SK-N-SH (cell line): ENCODE data around the gene AGO3. TPM values are rescaled to one million over a fixed set of nuclear protein-coding genes. Genes with fewer than 3 reads are reported as not detected.
"Not testable (repeated sequence)": the region's sequence is repeated elsewhere in the genome, so short reads cannot be mapped to it uniquely, and the experiment has no call there.

Experiments used
- CTCF ChIA-PET: fragments of 300-600, 350-600 bp; formaldehyde crosslinking; extraction: SDS; loops from one replicate; lab custom pipeline; 2021; lab: Yijun Ruan, JAX
- POLR2A ChIA-PET: fragments of 350-600 bp; sonication (Branson Sonifier 250); formaldehyde crosslinking; extraction: SDS; loops from one replicate; lab custom pipeline; 2020; ENCODE audit warnings: antibody characterized with exemption, inconsistent platforms; lab: Yijun Ruan, JAX
- DNase-seq: peaks from one replicate; pipeline ENCODE4 v3.0.0; 2012
- H2AFZ ChIP-seq: fragments of 200-600 bp; sonication (generic); 2 replicates; pipeline ENCODE4 v1.8.1; 2016; ENCODE audit warnings: antibody characterized with exemption, mild to moderate bottlenecking, low read depth
- H3F3A ChIP-seq: fragments of 200-600 bp; sonication (generic); replicated peaks from 2 replicates; pipeline ENCODE3; 2016; ENCODE audit warnings: antibody characterized with exemption, mild to moderate bottlenecking; ENCODE audit not compliant: insufficient read depth
- H3K27ac ChIP-seq, 2 experiments: fragments of 200-500 bp in 1 of 2; fragments of 200-600 bp in 1 of 2; sonication (Bioruptor generic) in 1 of 2; sonication (generic), shearing (Covaris generic) in 1 of 2; 2 replicates each; pipeline versions ENCODE4 v1.5.1 to v1.6.1; 2014 to 2016; ENCODE audit warnings: low read depth in 2 of 2, inconsistent platforms in 1 of 2, low read length in 1 of 2, mild to moderate bottlenecking in 1 of 2, mixed read lengths in 1 of 2
- H3K27me3 ChIP-seq: fragments of 200-600 bp; sonication (generic), shearing (Covaris generic); 2 replicates; pipeline ENCODE4 v1.6.1; 2016; ENCODE audit warnings: mixed run types; ENCODE audit not compliant: insufficient read depth
- H3K36me3 ChIP-seq, 2 experiments: fragments of 200-500 bp in 1 of 2; fragments of 200-600 bp in 1 of 2; sonication (Bioruptor generic) in 1 of 2; sonication (generic) in 1 of 2; replicated peaks in 1 of 2; 2 replicates each; pipeline versions ENCODE3 to v1.5.1; 2014 to 2016; ENCODE audit warnings: low read length in 1 of 2, mild to moderate bottlenecking in 1 of 2; ENCODE audit not compliant: insufficient read depth in 2 of 2, control insufficient read depth in 1 of 2
- H3K4me1 ChIP-seq, 2 experiments: fragments of 200-500 bp in 1 of 2; fragments of 200-600 bp in 1 of 2; sonication (Bioruptor generic) in 1 of 2; sonication (generic), shearing (Covaris generic) in 1 of 2; 2 replicates each; pipeline versions ENCODE4 v1.5.1 to v1.6.1; 2014 to 2016; ENCODE audit warnings: low read depth in 1 of 2, low read length in 1 of 2, mixed run types in 1 of 2; ENCODE audit not compliant: insufficient read depth in 2 of 2, control insufficient read depth in 1 of 2
- H3K4me2 ChIP-seq: fragments of 200-600 bp; sonication (generic), shearing (Covaris generic); 2 replicates; pipeline ENCODE4 v1.6.1; 2017; ENCODE audit warnings: mixed run types
- H3K4me3 ChIP-seq, 2 experiments: fragments of 200-500 bp in 1 of 2; fragments of 200-600 bp in 1 of 2; sonication (Bioruptor generic) in 1 of 2; sonication (generic), shearing (Covaris generic) in 1 of 2; 2 replicates each; pipeline versions ENCODE4 v1.5.1 to v1.8.1; 2014 to 2016; ENCODE audit warnings: low read depth in 2 of 2, inconsistent platforms in 1 of 2, low read length in 1 of 2, mild to moderate bottlenecking in 1 of 2, mixed read lengths in 1 of 2, moderate library complexity in 1 of 2
- H3K79me2 ChIP-seq: fragments of 200-600 bp; sonication (generic); 2 replicates; pipeline ENCODE4 v1.8.1; 2017; ENCODE audit warnings: mild to moderate bottlenecking; ENCODE audit not compliant: insufficient read depth
- H3K9ac ChIP-seq: fragments of 200-600 bp; sonication (generic); 2 replicates; pipeline ENCODE4 v1.6.1; 2017; ENCODE audit warnings: mixed run types
- H3K9me2 ChIP-seq: fragments of 200-600 bp; sonication (generic); 2 replicates; pipeline ENCODE4 v1.6.1; 2017; ENCODE audit warnings: mixed run types
- H3K9me3 ChIP-seq: fragments of 200-600 bp; sonication (generic); 2 replicates; pipeline ENCODE4 v1.6.1; 2017; ENCODE audit warnings: mixed run types, mild to moderate bottlenecking, moderate library complexity
- H4K20me1 ChIP-seq: fragments of 200-600 bp; sonication (generic); 2 replicates; pipeline ENCODE4 v1.6.1; 2017; ENCODE audit warnings: mild to moderate bottlenecking, mixed run types; ENCODE audit not compliant: insufficient read depth
- ELF1 ChIP-seq: IDR thresholded peaks from 2 replicates; pipeline ENCODE4 v1.4.0; 2012
- EZH2phosphoT487 ChIP-seq: fragments of 200-600 bp; sonication (generic); IDR thresholded peaks from 2 replicates; pipeline ENCODE4 v1.6.1; 2017; ENCODE audit warnings: low read depth, mixed run types, mild to moderate bottlenecking, antibody characterized with exemption, moderate library complexity, borderline replicate concordance
- FOSL2 ChIP-seq: IDR thresholded peaks from 2 replicates; pipeline ENCODE4 v1.4.0; 2012; ENCODE audit warnings: low read depth, mild to moderate bottlenecking, moderate library complexity, borderline replicate concordance
- FOXJ3 ChIP-seq: sonication (generic); formaldehyde crosslinking; IDR thresholded peaks from 2 replicates; pipeline ENCODE4 v1.5.1; 2020; ENCODE audit warnings: mild to moderate bottlenecking, missing genetic modification reagents
- GABPA ChIP-seq: IDR thresholded peaks from 2 replicates; pipeline ENCODE4 v1.4.0; 2012; ENCODE audit warnings: low read depth, mild to moderate bottlenecking
- JUND ChIP-seq: IDR thresholded peaks from 2 replicates; pipeline ENCODE4 v1.4.0; 2012
- MEF2A ChIP-seq: IDR thresholded peaks from 2 replicates; pipeline ENCODE4 v1.4.0; 2012; ENCODE audit warnings: low read depth, borderline replicate concordance
- MXI1 ChIP-seq: IDR thresholded peaks from 2 replicates; pipeline ENCODE4 v1.6.1; 2012; ENCODE audit warnings: mild to moderate bottlenecking, low read depth, low read length, improper control_type of control experiment
- NFIC ChIP-seq: IDR thresholded peaks from 2 replicates; pipeline ENCODE4 v1.4.0; 2012; ENCODE audit warnings: borderline replicate concordance
- RAD21 ChIP-seq: IDR thresholded peaks from 2 replicates; pipeline ENCODE4 v1.6.1; 2012; ENCODE audit warnings: mild to moderate bottlenecking, low read length
- RXRA ChIP-seq: IDR thresholded peaks from 2 replicates; pipeline ENCODE4 v1.4.0; 2012; ENCODE audit warnings: low read depth, mild to moderate bottlenecking, borderline replicate concordance
- SMC3 ChIP-seq: IDR thresholded peaks from 2 replicates; pipeline ENCODE4 v1.6.1; 2012; ENCODE audit warnings: low read depth, low read length, improper control_type of control experiment
- TAF1 ChIP-seq: IDR thresholded peaks from 2 replicates; pipeline ENCODE4 v1.6.1; 2012; ENCODE audit warnings: low read depth, mild to moderate bottlenecking, low read length, moderate library complexity, borderline replicate concordance
- TCF12 ChIP-seq: IDR thresholded peaks from 2 replicates; pipeline ENCODE4 v1.4.0; 2012
- TEAD4 ChIP-seq: IDR thresholded peaks from 2 replicates; pipeline ENCODE4 v1.4.0; 2012; ENCODE audit warnings: mild to moderate bottlenecking, borderline replicate concordance; ENCODE audit not compliant: insufficient read depth
- WGBS: methylation state at CpG from one replicate; pipeline ENCODE4 v1.1.6; 2017; ENCODE audit warnings: low lambda C conversion rate; 5-methylcytosine and 5-hydroxymethylcytosine counted together
- polyA plus RNA-seq, 3 experiments: library from polyadenylated mRNA; depleted of rRNA; stranded (reverse); fragments of >200 nt; gene quantifications; 2 replicates each; pipeline ENCODE4 v1.2.3, GENCODE V29; 2012
- TF ChIP-seq, protein P1 (sequence below): IDR thresholded peaks from 2 replicates; pipeline ENCODE4 v1.4.0; 2012; ENCODE audit warnings: low read depth
- TF ChIP-seq, protein P2 (sequence below): IDR thresholded peaks from 2 replicates; pipeline ENCODE4 v1.4.0; 2012; ENCODE audit warnings: low read depth, borderline replicate concordance
- TF ChIP-seq, protein P3 (sequence below): IDR thresholded peaks from 2 replicates; pipeline ENCODE4 v1.4.0; 2012; ENCODE audit warnings: low read depth, borderline replicate concordance

AGO3 gene
- polyA plus RNA-seq, 1 of the 3 experiments (the other 2 are of a cell fraction) = 6.7 TPM

DNA sequence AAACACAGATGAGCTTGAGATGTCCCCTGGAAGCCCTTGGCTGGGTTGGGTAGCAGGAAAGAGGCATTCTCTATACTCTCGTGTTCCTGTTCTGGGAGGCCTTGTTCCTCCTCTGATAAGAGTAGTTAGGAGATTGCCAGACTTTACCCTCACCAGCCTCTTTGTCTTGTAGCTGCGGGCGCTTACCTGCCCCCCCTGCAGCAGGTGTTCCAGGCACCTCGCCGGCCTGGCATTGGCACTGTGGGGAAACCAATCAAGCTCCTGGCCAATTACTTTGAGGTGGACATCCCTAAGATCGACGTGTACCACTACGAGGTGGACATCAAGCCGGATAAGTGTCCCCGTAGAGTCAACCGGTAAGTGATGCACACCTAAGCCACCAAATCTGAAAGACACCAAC lies 42.6 kb upstream of the AGO3 start:
- Histone ChIP-seq H3F3A (no peaks in the 10 kb centered on the region), H4K20me1 (peaks cover 20% of the 10 kb centered on the region), H3K9me3 (no peaks in the 10 kb centered on the region), H2AFZ (no peak overlapping the region), H3K4me1 (peaks cover 12 to 30% of the 10 kb centered on the region in 2 experiments; a peak in 2 of 4 replicates), H3K4me2 (no peak overlapping the region), H3K79me2 (peaks cover 37% of the 10 kb centered on the region), H3K27me3 (no peaks in the 10 kb centered on the region), H3K9ac (no peak overlapping the region), H3K36me3 (peaks cover 9 to 31% of the 10 kb centered on the region in 2 experiments), H3K27ac (no peak overlapping the region; a peak in 1 of 4 replicates), H3K4me3 (no peak overlapping the region), H3K9me2 (no peaks in the 10 kb centered on the region)
- DNase-seq = no peak
- CTCF ChIA-PET = interaction anchor here (0.6 to 1.6 kb wide), 2 partner anchors 9 to 646 kb away, joined by 3 to 8 read pairs; no protein-coding TSS in a partner anchor
- TF ChIP-seq, protein P1, sequence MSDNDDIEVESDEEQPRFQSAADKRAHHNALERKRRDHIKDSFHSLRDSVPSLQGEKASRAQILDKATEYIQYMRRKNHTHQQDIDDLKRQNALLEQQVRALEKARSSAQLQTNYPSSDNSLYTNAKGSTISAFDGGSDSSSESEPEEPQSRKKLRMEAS = no peak
- TF ChIP-seq TAF1 (no peak), MXI1 (no peak), SMC3 (no peak), TCF12 (no peak), NFIC (no peak), GABPA (no peak), TEAD4 (no peak)
- TF ChIP-seq, protein P2, sequence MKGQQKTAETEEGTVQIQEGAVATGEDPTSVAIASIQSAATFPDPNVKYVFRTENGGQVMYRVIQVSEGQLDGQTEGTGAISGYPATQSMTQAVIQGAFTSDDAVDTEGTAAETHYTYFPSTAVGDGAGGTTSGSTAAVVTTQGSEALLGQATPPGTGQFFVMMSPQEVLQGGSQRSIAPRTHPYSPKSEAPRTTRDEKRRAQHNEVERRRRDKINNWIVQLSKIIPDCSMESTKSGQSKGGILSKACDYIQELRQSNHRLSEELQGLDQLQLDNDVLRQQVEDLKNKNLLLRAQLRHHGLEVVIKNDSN = no peak
- 94% methylated on average over 11 of the region's 11 CpGs for WGBS
- POLR2A ChIA-PET = no interaction called here

DNA sequence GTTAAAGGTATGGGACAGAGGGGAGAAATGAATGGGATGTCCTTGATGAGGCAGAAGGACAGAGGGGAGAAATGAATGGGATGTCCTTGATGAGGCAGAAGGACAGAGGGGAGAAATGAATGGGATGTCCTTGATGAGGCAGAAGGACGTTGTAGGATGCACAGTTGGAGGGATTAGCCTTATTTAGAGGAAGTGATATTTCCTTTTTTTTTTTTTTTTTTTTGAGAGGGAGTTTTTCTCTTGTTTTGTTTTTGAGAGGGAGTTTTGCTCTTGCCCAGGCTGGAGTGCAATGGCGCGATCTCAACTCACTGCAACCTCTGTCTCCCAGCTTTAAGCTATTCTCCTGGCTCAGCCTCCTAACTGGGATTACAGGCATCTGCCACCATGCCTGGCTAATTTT lies 41.9 kb upstream of the AGO3 start:
- H3K4me3 ChIP-seq, H3K27me3 ChIP-seq, H3F3A ChIP-seq, H2AFZ ChIP-seq, POLR2A ChIA-PET, H3K27ac ChIP-seq, H3K9me2 ChIP-seq, H3K4me2 ChIP-seq, DNase-seq, H3K9ac ChIP-seq, H3K9me3 ChIP-seq, CTCF ChIA-PET: not testable (repeated sequence)
- Histone ChIP-seq H3K4me1 (peaks cover 12 to 30% of the 10 kb centered on the region in 2 experiments; a peak in 2 of 4 replicates), H4K20me1 (peaks cover 20% of the 10 kb centered on the region), H3K36me3 (peaks cover 9 to 37% of the 10 kb centered on the region in 2 experiments), H3K79me2 (peaks cover 32% of the 10 kb centered on the region)
- 93% methylated on average over 3 of the region's 3 CpGs for WGBS

DNA sequence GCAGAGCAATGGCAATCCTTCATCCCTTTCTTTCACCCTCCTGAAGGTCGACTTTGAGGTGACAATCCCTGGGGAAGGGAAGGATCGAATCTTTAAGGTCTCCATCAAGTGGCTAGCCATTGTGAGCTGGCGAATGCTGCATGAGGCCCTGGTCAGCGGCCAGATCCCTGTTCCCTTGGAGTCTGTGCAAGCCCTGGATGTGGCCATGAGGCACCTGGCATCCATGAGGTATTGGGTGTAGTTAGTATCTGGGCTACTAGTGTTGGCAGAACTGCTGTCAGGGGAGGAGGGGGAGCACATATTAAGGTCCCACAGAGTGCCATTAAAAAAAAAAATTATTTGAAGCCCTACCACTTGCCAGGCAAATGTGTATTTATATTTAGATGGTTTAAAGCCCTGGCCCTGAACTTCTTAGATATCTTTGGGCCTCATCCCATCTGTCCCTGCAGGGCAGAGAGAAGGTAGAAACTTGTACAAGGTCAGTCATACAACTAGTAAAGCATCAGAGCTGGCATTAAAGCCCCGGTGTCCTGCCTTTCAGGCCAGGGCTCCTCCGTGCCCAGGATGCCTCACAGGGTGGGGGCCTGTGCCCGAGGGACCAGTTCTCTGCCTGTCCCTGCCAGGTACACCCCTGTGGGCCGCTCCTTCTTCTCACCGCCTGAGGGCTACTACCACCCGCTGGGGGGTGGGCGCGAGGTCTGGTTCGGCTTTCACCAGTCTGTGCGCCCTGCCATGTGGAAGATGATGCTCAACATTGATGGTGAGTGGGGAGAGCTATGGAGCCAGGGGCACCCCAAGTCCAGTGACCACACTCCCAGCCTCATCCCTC lies 37.6 kb upstream of the AGO3 start:
- H3K9ac ChIP-seq = no peak overlapping the region
- no peaks in the 10 kb centered on the region for H4K20me1 ChIP-seq
- DNase-seq = no peak
- H3K9me2 ChIP-seq = no peaks in the 10 kb centered on the region
- peaks cover 24 to 61% of the 10 kb centered on the region in 2 experiments for H3K36me3 ChIP-seq
- H3K9me3 ChIP-seq = no peaks in the 10 kb centered on the region
- peaks cover 6% of the 10 kb centered on the region; the same call in 1 of the 2 replicates for H3K79me2 ChIP-seq
- H3K27ac ChIP-seq = no peak overlapping the region
- ChIA-PET CTCF (interaction anchor here (2.6 kb wide), 1 partner anchor 10 kb away, joined by 7 read pairs; the partner anchor contains the start of gene AGO1), POLR2A (no interaction called here)
- H2AFZ ChIP-seq = no peak overlapping the region
- H3K4me1 ChIP-seq = no peaks in the 10 kb centered on the region
- H3K27me3 ChIP-seq = no peaks in the 10 kb centered on the region
- no peak overlapping the region for H3K4me2 ChIP-seq
- H3F3A ChIP-seq = no peaks in the 10 kb centered on the region
- 92% methylated on average over 4 of the region's 14 CpGs for WGBS
- H3K4me3 ChIP-seq = no peak overlapping the region
- TF ChIP-seq EZH2phosphoT487 (no peak), FOSL2 (no peak), RAD21 (no peak), TEAD4 (no peak), JUND (no peak), RXRA (no peak), FOXJ3 (CRISPR knock-in tag) (no peak), MEF2A (no peak), ELF1 (no peak), TCF12 (no peak)
- TF ChIP-seq, protein P2 = no peak
- TF ChIP-seq, protein P3, sequence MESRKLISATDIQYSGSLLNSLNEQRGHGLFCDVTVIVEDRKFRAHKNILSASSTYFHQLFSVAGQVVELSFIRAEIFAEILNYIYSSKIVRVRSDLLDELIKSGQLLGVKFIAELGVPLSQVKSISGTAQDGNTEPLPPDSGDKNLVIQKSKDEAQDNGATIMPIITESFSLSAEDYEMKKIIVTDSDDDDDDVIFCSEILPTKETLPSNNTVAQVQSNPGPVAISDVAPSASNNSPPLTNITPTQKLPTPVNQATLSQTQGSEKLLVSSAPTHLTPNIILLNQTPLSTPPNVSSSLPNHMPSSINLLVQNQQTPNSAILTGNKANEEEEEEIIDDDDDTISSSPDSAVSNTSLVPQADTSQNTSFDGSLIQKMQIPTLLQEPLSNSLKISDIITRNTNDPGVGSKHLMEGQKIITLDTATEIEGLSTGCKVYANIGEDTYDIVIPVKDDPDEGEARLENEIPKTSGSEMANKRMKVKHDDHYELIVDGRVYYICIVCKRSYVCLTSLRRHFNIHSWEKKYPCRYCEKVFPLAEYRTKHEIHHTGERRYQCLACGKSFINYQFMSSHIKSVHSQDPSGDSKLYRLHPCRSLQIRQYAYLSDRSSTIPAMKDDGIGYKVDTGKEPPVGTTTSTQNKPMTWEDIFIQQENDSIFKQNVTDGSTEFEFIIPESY = no peak
